Activated naive CD4-positive, alpha-beta T cell treated with anti-CD3 and anti-CD28 coated beads, Interleukin-2, amount 10 ng/mL, durations not matched to agents 7 days and 5 days (primary cell): Measurements from ENCODE around the gene ADGRE2.

Experiments
- CTCF ChIA-PET: fragments of 350-600 bp; sonication (Branson Sonifier 250); formaldehyde crosslinking; loops from one replicate; lab custom pipeline; 2021; ENCODE audit warnings: antibody characterized with exemption; lab: Charles Lee
- DNase-seq: peaks from one replicate; pipeline ENCODE4 v3.0.0-alpha.2; 2020
- H3K27ac Mint-ChIP-seq: one replicate; pipeline ENCODE4 v1.8.0; 2021; ENCODE audit warnings: mild to moderate bottlenecking, moderate library complexity, mixed read lengths
- H3K27me3 Mint-ChIP-seq: one replicate; pipeline ENCODE4 v1.8.0; 2021; ENCODE audit warnings: mild to moderate bottlenecking, mixed read lengths
- H3K36me3 Mint-ChIP-seq: one replicate; pipeline ENCODE4 v1.8.0; 2021; ENCODE audit warnings: mixed read lengths
- H3K4me1 Mint-ChIP-seq: one replicate; pipeline ENCODE4 v1.8.0; 2021; ENCODE audit warnings: mixed read lengths
- H3K4me3 Mint-ChIP-seq: one replicate; pipeline ENCODE4 v1.8.0; 2021; ENCODE audit warnings: mild to moderate bottlenecking, moderate library complexity, mixed read lengths
- H3K9me3 Mint-ChIP-seq: one replicate; pipeline ENCODE4 v1.8.0; 2021; ENCODE audit warnings: mixed read lengths

ADGRE2 gene

GRCh38 chr19:14689598-14690503 lies 88.5 kb downstream of the ADGRE2 start, which contains the start of gene ZNF333:
TSS of gene ZNF333 (plus strand) at chr19:14690048. CDS start at chr19:14693492, 3,444 bp downstream.
- Mint-ChIP-seq H3K4me3 (peak within 1 kb of the TSS; percentile 93), H3K9me3 (no peaks in the 10 kb centered on the region), H3K27ac (peak within 1 kb of the TSS; percentile 100), H3K36me3 (no peaks in the 10 kb centered on the region), H3K4me1 (peaks cover 23% of the 10 kb centered on the region), H3K27me3 (no peaks in the 10 kb centered on the region)
- CTCF ChIA-PET: interaction anchor here (0.9 to 8.2 kb wide), 2 partner anchors 106 to 116 kb away, joined by 3 to 170 read pairs; partner anchors contain the start of gene NDUFB7
- peak; percentile 100 for DNase-seq

- DNase-seq: peak; percentile 37
- CTCF ChIA-PET: interaction anchor here (0.6 to 8.2 kb wide), 10 partner anchors 9 to 255 kb away, joined by 3 to 170 read pairs (median 4); partner anchors contain the start of gene NDUFB7
- no peaks in the 10 kb centered on the region for H3K36me3 Mint-ChIP-seq
- peaks cover 5% of the 10 kb centered on the region for H3K27me3 Mint-ChIP-seq
- H3K4me3 Mint-ChIP-seq: no peak overlapping the region
- H3K9me3 Mint-ChIP-seq: no peaks in the 10 kb centered on the region
- peaks cover 20% of the 10 kb centered on the region for H3K4me1 Mint-ChIP-seq
- H3K27ac Mint-ChIP-seq: no peak overlapping the region
Observed at GRCh38 chr19:14686411-14686810, 91.9 kb downstream of the ADGRE2 start.

GRCh38 chr19:14683439-14683838 lies 94.9 kb downstream of the ADGRE2 start:
- no peak overlapping the region for H3K27ac Mint-ChIP-seq
- H3K9me3 Mint-ChIP-seq: no peaks in the 10 kb centered on the region
- DNase-seq: no peak
- peaks cover 5% of the 10 kb centered on the region for H3K27me3 Mint-ChIP-seq
- H3K36me3 Mint-ChIP-seq: no peaks in the 10 kb centered on the region
- CTCF ChIA-PET: interaction anchor here (8.2 kb wide), 1 partner anchor 110 kb away, joined by 170 read pairs; the partner anchor contains the start of gene NDUFB7
- peaks cover under 1% of the 10 kb centered on the region for H3K4me1 Mint-ChIP-seq
- no peak overlapping the region for H3K4me3 Mint-ChIP-seq
